Measurements from ENCODE around the gene LAMA4. TPM values are rescaled to one million over a fixed set of nuclear protein-coding genes. Genes with fewer than 3 reads are reported as not detected.

Gene LAMA4
- total RNA-seq, 1 experiment from 2014 or later: 1.1 TPM

- H3K4me1 Mint-ChIP-seq: peaks cover 29% of the 10 kb centered on the region in 2 experiments
- H4K91ac ChIP-seq (ENCODE audit: insufficient read length, low read depth, low read length): no peak overlapping the region
- no peak overlapping the region for H3K27ac ChIP-seq (ENCODE audit: insufficient read length, low read depth, low read length)
- no CpG with 5 or more reads among the region's 4 CpGs for WGBS (ENCODE audit: extremely low coverage, insufficient read length, low lambda C conversion rate)
- no peak overlapping the region for H4K5ac ChIP-seq (ENCODE audit: insufficient read length, low read depth, low read length)
- no peak overlapping the region for H2BK5ac ChIP-seq (ENCODE audit: insufficient read length, low read length)
- H4K20me1 ChIP-seq (ENCODE audit: control insufficient read depth, insufficient read depth, insufficient read length): no peaks in the 10 kb centered on the region
- H3K4me3 Mint-ChIP-seq: no peak overlapping the region
- no peak overlapping the region for H4K8ac ChIP-seq (replicated peaks; ENCODE audit: insufficient read length, low read depth, low read length)
- H3K23ac ChIP-seq (ENCODE audit: insufficient read length, low read depth, low read length): no peak overlapping the region
- no peaks in the 10 kb centered on the region for H3K27me3 ChIP-seq (ENCODE audit: insufficient read depth, low read length)
- no peaks in the 10 kb centered on the region for H3K79me2 ChIP-seq (ENCODE audit: insufficient read depth, low read length)
- no peak overlapping the region for H3K4me2 ChIP-seq (ENCODE audit: insufficient read depth, insufficient read length, low read length)
- H3K23me2 ChIP-seq (ENCODE audit: insufficient read length, low read depth, low read length, poor library complexity, severe bottlenecking): no peaks in the 10 kb centered on the region
- H3K79me1 ChIP-seq (ENCODE audit: insufficient read depth, low read depth, low read length, poor library complexity, severe bottlenecking): no peaks in the 10 kb centered on the region
- no peak overlapping the region for H2BK12ac ChIP-seq (ENCODE audit: insufficient read length, low read depth, low read length)
- no peak overlapping the region for H3K27ac Mint-ChIP-seq
- peaks cover 8% of the 10 kb centered on the region for H3K27me3 Mint-ChIP-seq (ENCODE audit: low read depth)
- no peak overlapping the region for H3T11ph ChIP-seq (ENCODE audit: low read length)
- no peak overlapping the region for H2AK5ac ChIP-seq (ENCODE audit: insufficient read length, low read length)
- H3K18ac ChIP-seq (ENCODE audit: insufficient read length, low read depth, low read length): no peak overlapping the region
- H3K4ac ChIP-seq (ENCODE audit: low read depth, low read length): no peak overlapping the region
- no peak overlapping the region for H3K9ac ChIP-seq (ENCODE audit: extremely low read depth, insufficient read length, low read length)
- no peak overlapping the region for H2AFZ ChIP-seq (ENCODE audit: low read length)
- no peak overlapping the region for H2BK120ac ChIP-seq (ENCODE audit: low read depth, low read length, poor library complexity, severe bottlenecking)
- no peak overlapping the region for H2BK20ac ChIP-seq (ENCODE audit: low read depth, low read length, poor library complexity, severe bottlenecking)
- peaks cover 9% of the 10 kb centered on the region; the same call in 1 of the 2 replicates for H3K4me1 ChIP-seq (ENCODE audit: insufficient read depth, low read length)
- no peak overlapping the region for H2BK15ac ChIP-seq (ENCODE audit: low read depth, low read length)
- TF ChIP-seq CTCF (conservative IDR thresholded peaks at IDR 0.05): no peak
- H3K9me3 ChIP-seq (ENCODE audit: control insufficient read depth, low read depth, low read length): no peaks in the 10 kb centered on the region
- H3K56ac ChIP-seq (ENCODE audit: insufficient read length, low read depth, low read length): no peak overlapping the region
- peaks cover 7 to 9% of the 10 kb centered on the region in 2 experiments; a peak in 4 of 5 replicates for H3K9me3 Mint-ChIP-seq
- peaks cover 0 to 4% (median 2%) of the 10 kb centered on the region in 3 experiments; a peak in 4 of 7 replicates for H3K36me3 Mint-ChIP-seq (ENCODE audit: insufficient read depth in 1 of 3, low read depth in 3 of 3)
- DNase-seq: no peak
- H3K14ac ChIP-seq (ENCODE audit: insufficient read depth, low read length): no peak overlapping the region
These were observed 55.8 kb downstream of the LAMA4 start for GRCh38 chr6:112198582-112198981.
